Upper lobe of left lung (tissue), 6 donors: ENCODE data around the gene KDM4B. TPM values are rescaled to one million over a fixed set of nuclear protein-coding genes. Genes with fewer than 3 reads are reported as not detected.
A peak's percentile ranks its signal among the peaks of the same experiment; 100 is the strongest.

ENCODE experiments used
- ATAC-seq, 2 donors: fragments of 200-7000 bp; cut with Tn5 transposase; one replicate each; pipeline ENCODE4 v1.9.1; 2022; ENCODE audit warnings: mild to moderate bottlenecking in 2 of 2, moderate library complexity in 2 of 2; ENCODE audit not compliant: low FRiP score in 2 of 2
- DNase-seq, 2 donors: peaks; one replicate each; pipeline ENCODE4 v3.0.0-alpha.2; 2019 to 2020
- H3K27ac ChIP-seq, 4 donors: fragments of 200-600 bp; sonication (generic); one replicate each; pipeline ENCODE4 v1.5.1; 2016 to 2019
- H3K27me3 ChIP-seq, 4 donors: fragments of 200-600 bp; sonication (generic); one replicate each; pipeline ENCODE4 v1.5.1; 2017 to 2019
- H3K36me3 ChIP-seq, 4 donors: fragments of 200-600 bp; sonication (generic); one replicate each; pipeline ENCODE4 v1.5.1; 2016 to 2019
- H3K4me1 ChIP-seq, 4 donors: fragments of 200-600 bp; sonication (generic); one replicate each; pipeline ENCODE4 v1.5.1; 2018 to 2019
- H3K4me3 ChIP-seq, 4 donors: fragments of 200-600 bp; sonication (generic); one replicate each; pipeline ENCODE4 v1.5.1; 2017 to 2019; ENCODE audit warnings: mild to moderate bottlenecking in 2 of 4, moderate library complexity in 1 of 4
- H3K9me3 ChIP-seq, 4 donors: fragments of 200-600 bp; sonication (generic); one replicate each; pipeline ENCODE4 v1.5.1; 2018 to 2019
- CTCF ChIP-seq, 6 experiments: fragments of 450-650 bp in 4 of 6; fragments of 200-600 bp in 2 of 6; sonication (generic) in 2 of 6; IDR thresholded peaks; one replicate each; pipeline ENCODE4 v1.5.1; 2016 to 2019; ENCODE audit warnings: antibody characterized with exemption in 6 of 6
- EP300 ChIP-seq, 4 donors: sonication (generic); formaldehyde crosslinking; IDR thresholded peaks; one replicate each; pipeline ENCODE4 v1.5.1; 2017; ENCODE audit warnings: antibody characterized with exemption in 4 of 4, control low read depth in 2 of 4
- POLR2A ChIP-seq, 4 donors: fragments of 450-650 bp; IDR thresholded peaks; one replicate each; pipeline ENCODE4 v1.5.1; 2016 to 2017; ENCODE audit warnings: antibody characterized with exemption in 4 of 4, mild to moderate bottlenecking in 2 of 4
- POLR2AphosphoS5 ChIP-seq, 2 donors: sonication (generic); formaldehyde crosslinking; IDR thresholded peaks; one replicate each; pipeline ENCODE4 v1.5.1; 2017; ENCODE audit warnings: antibody characterized with exemption in 2 of 2
- WGBS, 2 donors: methylation state at CpG; one replicate each; pipeline ENCODE4 v1.1.5; 2017 to 2018; 5-methylcytosine and 5-hydroxymethylcytosine counted together
- total RNA-seq, 6 donors: library from RNA; depleted of rRNA in 4 of 6; stranded (reverse); fragments of >200 nt in 4 of 6; gene quantifications; one replicate each; pipeline versions ENCODE4 v1.1.0 to v1.2.1, GENCODE V29; 2016 to 2021
- donor health status: DM: no; HTN: no; CAD: no; lungs with moderate emphysema.
- donor health status: DM: no; HTN: yes; CAD: no; lungs with severe emphysema.

Gene KDM4B
- total RNA-seq, 6 donors from 2014 or later = 28.1 to 112 (median 38.2) TPM

- Histone ChIP-seq H3K4me3 (no peak overlapping the region), H3K27me3 (no peaks in the 10 kb centered on the region), H3K27ac (no peak overlapping the region), H3K36me3 (peaks cover 0 to 59% (median 52%) of the 10 kb centered on the region in 4 donors), H3K4me1 (no peaks in the 10 kb centered on the region), H3K9me3 (peaks cover 0 to 10% (median 2%) of the 10 kb centered on the region in 4 donors)
- WGBS, 2 donors = 92 to 100% methylated on average over 4 to 12 of the region's 12 CpGs
- ATAC-seq (no peak), DNase-seq (peak in 1 of 2 donors; percentile 50)
- TF ChIP-seq POLR2AphosphoS5 (IDR thresholded peaks at IDR 0.05) (no peak), POLR2A (IDR thresholded peaks at IDR 0.05) (no peak), CTCF (IDR thresholded peaks at IDR 0.05) (no peak), EP300 (IDR thresholded peaks at IDR 0.05) (no peak)
Observed at GRCh38 chr19:5059793-5060192, 90.9 kb downstream of the KDM4B start.

- Histone ChIP-seq H3K36me3 (peaks cover 0 to 59% (median 45%) of the 10 kb centered on the region in 4 donors), H3K27me3 (no peaks in the 10 kb centered on the region), H3K4me1 (no peaks in the 10 kb centered on the region), H3K27ac (no peak overlapping the region), H3K9me3 (peaks cover 0 to 10% (median 2%) of the 10 kb centered on the region in 4 donors), H3K4me3 (no peak overlapping the region)
- no peak for TF ChIP-seq POLR2A (IDR thresholded peaks at IDR 0.05)
- TF ChIP-seq POLR2AphosphoS5 (IDR thresholded peaks at IDR 0.05) = no peak
- no peak for TF ChIP-seq EP300 (IDR thresholded peaks at IDR 0.05)
- TF ChIP-seq CTCF (IDR thresholded peaks at IDR 0.05) = no peak
- 90 to 93% methylated on average over 5 to 9 of the region's 9 CpGs for WGBS, 2 donors
- ATAC-seq (no peak), DNase-seq (peak in 1 of 2 donors; percentile 53)
Observed at GRCh38 chr19:5062195-5062594, 93.3 kb downstream of the KDM4B start.

GRCh38 chr19:5062799-5063198 is 93.9 kb downstream of the KDM4B start:
- WGBS, 2 donors = 97 to 99% methylated on average over 4 of the region's 4 CpGs
- peaks cover 0 to 10% (median 2%) of the 10 kb centered on the region in 4 donors for H3K9me3 ChIP-seq
- TF ChIP-seq POLR2AphosphoS5 (IDR thresholded peaks at IDR 0.05) (no peak), CTCF (IDR thresholded peaks at IDR 0.05) (no peak), POLR2A (IDR thresholded peaks at IDR 0.05) (no peak), EP300 (IDR thresholded peaks at IDR 0.05) (no peak)

GRCh38 chr19:5063873-5064645 is 95.1 kb downstream of the KDM4B start:
- TF ChIP-seq POLR2AphosphoS5 (IDR thresholded peaks at IDR 0.05) = no peak
- TF ChIP-seq CTCF (IDR thresholded peaks at IDR 0.05) = no peak
- no peak for TF ChIP-seq POLR2A (IDR thresholded peaks at IDR 0.05)
- TF ChIP-seq EP300 (IDR thresholded peaks at IDR 0.05) = no peak
- H3K27ac ChIP-seq = no peak overlapping the region
- peaks cover 0 to 10% (median 2%) of the 10 kb centered on the region in 4 donors for H3K9me3 ChIP-seq
- WGBS, 2 donors = 86 to 92% methylated on average over 20 to 38 of the region's 38 CpGs
- no peaks in the 10 kb centered on the region for H3K4me1 ChIP-seq
- ATAC-seq = no peak
- peaks cover 0 to 52% (median 34%) of the 10 kb centered on the region in 4 donors for H3K36me3 ChIP-seq
- H3K4me3 ChIP-seq = no peak overlapping the region
- no peaks in the 10 kb centered on the region for H3K27me3 ChIP-seq
- DNase-seq = peak in 1 of 2 donors; percentile 63

More at GRCh38 chr19:5062799-5063198, 93.9 kb downstream of the KDM4B start:
- DNase-seq (no peak), ATAC-seq (no peak)
- H3K4me1 ChIP-seq = no peaks in the 10 kb centered on the region
- no peak overlapping the region for H3K27ac ChIP-seq
- H3K36me3 ChIP-seq = peaks cover 0 to 55% (median 40%) of the 10 kb centered on the region in 4 donors
- no peaks in the 10 kb centered on the region for H3K27me3 ChIP-seq
- H3K4me3 ChIP-seq = no peak overlapping the region
